Neural cell (in vitro differentiated cells): ENCODE results near the gene SH3RF3.

ENCODE experiments used
- EZH2 ChIP-seq: fragments of 200-600, 300-800 bp; shearing (Covaris generic), sonication (generic); IDR thresholded peaks from 2 replicates; pipeline ENCODE4 v1.6.1; 2014; ENCODE audit warnings: antibody characterized with exemption, low read length, borderline replicate concordance, mild to moderate bottlenecking; ENCODE audit not compliant: insufficient read depth, poor library complexity, severe bottlenecking
- RAD21 ChIP-seq: fragments of 450-650 bp; conservative IDR thresholded peaks from 2 replicates; pipeline ENCODE4 v1.6.1; 2014; ENCODE audit warnings: antibody characterized with exemption, mild to moderate bottlenecking, moderate library complexity
- TAF1 ChIP-seq: IDR thresholded peaks from 2 replicates; pipeline ENCODE4 v1.6.1; 2012; ENCODE audit warnings: low read depth
- TF ChIP-seq, protein P1 (sequence below): fragments of 450-650 bp; IDR thresholded peaks from 2 replicates; pipeline ENCODE4 v1.5.1; 2014; ENCODE audit warnings: antibody characterized with exemption, mild to moderate bottlenecking, moderate library complexity; ENCODE audit not compliant: poor library complexity, severe bottlenecking
- TF ChIP-seq, protein P2 (sequence below): IDR thresholded peaks from 2 replicates; pipeline ENCODE4 v1.6.1; 2012; ENCODE audit warnings: borderline replicate concordance

DNA sequence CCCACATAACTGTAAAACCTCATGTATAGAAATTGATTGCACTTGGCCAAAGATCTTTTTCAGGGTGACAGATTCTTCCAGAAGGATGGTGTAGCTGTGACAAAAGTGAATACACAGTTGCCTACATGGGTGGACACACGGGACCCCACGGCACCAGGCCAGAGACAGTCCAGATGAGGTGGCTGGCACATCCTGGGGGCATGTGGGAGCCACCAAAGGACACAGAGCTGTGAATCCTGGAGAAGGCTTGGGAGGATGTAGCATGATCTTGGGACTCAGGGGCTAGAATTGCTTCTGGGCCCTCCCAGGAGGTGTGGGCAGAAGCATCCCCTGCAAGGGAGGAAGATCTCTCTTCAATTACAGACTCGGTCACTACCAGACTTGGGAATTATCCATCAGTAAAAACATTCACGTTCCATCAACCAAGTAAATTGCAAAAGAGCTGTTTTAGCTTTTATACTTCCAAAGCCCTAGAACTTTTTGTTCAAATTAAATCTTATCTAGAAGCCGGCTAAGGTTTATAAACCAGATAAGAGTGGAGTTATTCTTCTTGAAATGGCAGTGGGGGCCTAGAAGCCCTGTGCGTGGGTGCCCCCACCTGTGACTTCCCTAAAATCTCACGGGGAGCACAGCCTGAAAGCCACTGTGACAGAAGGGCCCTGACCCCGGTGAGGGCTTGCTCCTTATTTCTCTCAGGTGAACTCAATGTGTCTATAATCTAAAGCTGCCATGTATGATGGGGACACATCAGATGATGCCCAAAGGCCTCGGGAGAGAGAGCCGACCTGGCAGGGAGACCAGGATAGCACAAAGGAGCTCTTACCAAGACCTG is 403.1 kb downstream of the SH3RF3 start:
- TF ChIP-seq, protein P1, sequence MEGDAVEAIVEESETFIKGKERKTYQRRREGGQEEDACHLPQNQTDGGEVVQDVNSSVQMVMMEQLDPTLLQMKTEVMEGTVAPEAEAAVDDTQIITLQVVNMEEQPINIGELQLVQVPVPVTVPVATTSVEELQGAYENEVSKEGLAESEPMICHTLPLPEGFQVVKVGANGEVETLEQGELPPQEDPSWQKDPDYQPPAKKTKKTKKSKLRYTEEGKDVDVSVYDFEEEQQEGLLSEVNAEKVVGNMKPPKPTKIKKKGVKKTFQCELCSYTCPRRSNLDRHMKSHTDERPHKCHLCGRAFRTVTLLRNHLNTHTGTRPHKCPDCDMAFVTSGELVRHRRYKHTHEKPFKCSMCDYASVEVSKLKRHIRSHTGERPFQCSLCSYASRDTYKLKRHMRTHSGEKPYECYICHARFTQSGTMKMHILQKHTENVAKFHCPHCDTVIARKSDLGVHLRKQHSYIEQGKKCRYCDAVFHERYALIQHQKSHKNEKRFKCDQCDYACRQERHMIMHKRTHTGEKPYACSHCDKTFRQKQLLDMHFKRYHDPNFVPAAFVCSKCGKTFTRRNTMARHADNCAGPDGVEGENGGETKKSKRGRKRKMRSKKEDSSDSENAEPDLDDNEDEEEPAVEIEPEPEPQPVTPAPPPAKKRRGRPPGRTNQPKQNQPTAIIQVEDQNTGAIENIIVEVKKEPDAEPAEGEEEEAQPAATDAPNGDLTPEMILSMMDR, result no peak
- no peak for TF ChIP-seq EZH2
- no peak for TF ChIP-seq TAF1
- TF ChIP-seq RAD21, result no peak
- TF ChIP-seq, protein P2, sequence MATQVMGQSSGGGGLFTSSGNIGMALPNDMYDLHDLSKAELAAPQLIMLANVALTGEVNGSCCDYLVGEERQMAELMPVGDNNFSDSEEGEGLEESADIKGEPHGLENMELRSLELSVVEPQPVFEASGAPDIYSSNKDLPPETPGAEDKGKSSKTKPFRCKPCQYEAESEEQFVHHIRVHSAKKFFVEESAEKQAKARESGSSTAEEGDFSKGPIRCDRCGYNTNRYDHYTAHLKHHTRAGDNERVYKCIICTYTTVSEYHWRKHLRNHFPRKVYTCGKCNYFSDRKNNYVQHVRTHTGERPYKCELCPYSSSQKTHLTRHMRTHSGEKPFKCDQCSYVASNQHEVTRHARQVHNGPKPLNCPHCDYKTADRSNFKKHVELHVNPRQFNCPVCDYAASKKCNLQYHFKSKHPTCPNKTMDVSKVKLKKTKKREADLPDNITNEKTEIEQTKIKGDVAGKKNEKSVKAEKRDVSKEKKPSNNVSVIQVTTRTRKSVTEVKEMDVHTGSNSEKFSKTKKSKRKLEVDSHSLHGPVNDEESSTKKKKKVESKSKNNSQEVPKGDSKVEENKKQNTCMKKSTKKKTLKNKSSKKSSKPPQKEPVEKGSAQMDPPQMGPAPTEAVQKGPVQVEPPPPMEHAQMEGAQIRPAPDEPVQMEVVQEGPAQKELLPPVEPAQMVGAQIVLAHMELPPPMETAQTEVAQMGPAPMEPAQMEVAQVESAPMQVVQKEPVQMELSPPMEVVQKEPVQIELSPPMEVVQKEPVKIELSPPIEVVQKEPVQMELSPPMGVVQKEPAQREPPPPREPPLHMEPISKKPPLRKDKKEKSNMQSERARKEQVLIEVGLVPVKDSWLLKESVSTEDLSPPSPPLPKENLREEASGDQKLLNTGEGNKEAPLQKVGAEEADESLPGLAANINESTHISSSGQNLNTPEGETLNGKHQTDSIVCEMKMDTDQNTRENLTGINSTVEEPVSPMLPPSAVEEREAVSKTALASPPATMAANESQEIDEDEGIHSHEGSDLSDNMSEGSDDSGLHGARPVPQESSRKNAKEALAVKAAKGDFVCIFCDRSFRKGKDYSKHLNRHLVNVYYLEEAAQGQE, result no peak
